SH-SY5Y (cell line): ENCODE results near the gene DUSP16.

Experiments
- GATA2 ChIP-seq: IDR thresholded peaks from 2 replicates; pipeline ENCODE4 v1.6.1; 2011; ENCODE audit warnings: mild to moderate bottlenecking, low read depth, low read length
- GATA3 ChIP-seq: IDR thresholded peaks from 2 replicates; pipeline ENCODE4 v1.6.1; 2011; ENCODE audit warnings: low read depth, mild to moderate bottlenecking, low read length, moderate library complexity

DUSP16 gene

DNA sequence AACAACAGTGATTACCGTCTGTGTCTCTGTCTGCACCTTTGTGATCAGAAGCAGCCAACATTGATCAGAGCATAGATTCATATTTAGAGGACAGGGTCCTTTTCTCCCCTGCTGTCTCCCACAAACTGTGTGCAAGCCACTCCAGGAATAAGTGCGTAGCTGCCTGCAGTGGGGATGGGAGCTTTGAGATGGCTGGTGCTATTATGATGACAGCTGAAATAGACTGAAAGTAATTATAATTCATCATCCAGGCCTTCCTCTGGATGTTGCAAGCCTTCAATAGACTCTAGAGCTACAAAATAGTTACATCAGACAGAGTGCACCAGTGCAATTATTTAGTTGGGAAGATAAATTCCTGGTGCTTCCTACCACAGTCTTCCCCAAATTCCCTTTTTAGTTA is 137.7 kb downstream of the DUSP16 start:
- no peak for TF ChIP-seq GATA2
- no peak for TF ChIP-seq GATA3
